Progenitor cell of endocrine pancreas (in vitro differentiated cells): ENCODE results near the gene POU1F1. TPM values are rescaled to one million over a fixed set of nuclear protein-coding genes. Genes with fewer than 3 reads are reported as not detected.

Source experiments
- DNase-seq: peaks from one replicate; pipeline ENCODE4 v3.0.0; 2021; ENCODE audit warnings: low spot score; ENCODE audit not compliant: unreplicated experiment
- H3K27ac Mint-ChIP-seq: 2 replicates; pipeline ENCODE4 v1.8.0; 2021; ENCODE audit warnings: mild to moderate bottlenecking, moderate library complexity, mixed read lengths
- H3K27me3 Mint-ChIP-seq: 2 replicates; pipeline ENCODE4 v1.8.0; 2021; ENCODE audit warnings: mixed read lengths
- H3K36me3 Mint-ChIP-seq: 2 replicates; pipeline ENCODE4 v1.8.0; 2022; ENCODE audit warnings: mixed read lengths; ENCODE audit not compliant: insufficient read depth
- H3K4me1 Mint-ChIP-seq: 2 replicates; pipeline ENCODE4 v1.8.0; 2021; ENCODE audit warnings: low read depth, mixed read lengths
- H3K4me3 Mint-ChIP-seq: 2 replicates; pipeline ENCODE4 v1.8.0; 2021; ENCODE audit warnings: low read depth, mild to moderate bottlenecking, moderate library complexity, mixed read lengths
- H3K9me3 Mint-ChIP-seq: 2 replicates; pipeline ENCODE4 v1.8.0; 2021; ENCODE audit warnings: low read depth, mixed read lengths
- total RNA-seq: library from RNA; stranded (reverse); gene quantifications from 2 replicates; pipeline ENCODE4 v1.2.1, GENCODE V29; 2021
- TF ChIP-seq, protein P1 (sequence below): fragments of 200-600 bp; sonication (generic); IDR thresholded peaks from one replicate; pipeline ENCODE4 v1.5.0; 2021; ENCODE audit warnings: antibody characterized with exemption, mild to moderate bottlenecking; ENCODE audit not compliant: unreplicated experiment

POU1F1 gene
- total RNA-seq, 1 donor from 2014 or later, result not detected

DNA sequence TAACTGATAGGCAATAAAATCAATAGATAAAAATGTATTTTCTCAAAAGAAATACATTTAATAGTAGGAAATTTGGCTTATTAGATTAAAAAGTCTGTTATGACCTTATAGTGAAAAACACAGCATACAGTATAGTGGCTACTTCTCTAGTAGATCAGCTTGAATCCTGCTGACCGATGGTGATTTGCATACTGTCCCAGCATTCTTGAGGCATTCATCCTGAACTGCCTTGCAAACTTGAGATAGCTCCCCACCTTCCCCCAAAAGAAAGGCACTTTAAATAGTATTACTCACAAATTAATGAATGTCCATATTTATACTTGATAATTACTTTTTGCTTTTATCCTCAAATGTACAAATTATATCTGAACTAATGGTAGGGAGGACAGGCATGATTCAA is 42.6 kb downstream of the POU1F1 start:
- TF ChIP-seq, protein P1, sequence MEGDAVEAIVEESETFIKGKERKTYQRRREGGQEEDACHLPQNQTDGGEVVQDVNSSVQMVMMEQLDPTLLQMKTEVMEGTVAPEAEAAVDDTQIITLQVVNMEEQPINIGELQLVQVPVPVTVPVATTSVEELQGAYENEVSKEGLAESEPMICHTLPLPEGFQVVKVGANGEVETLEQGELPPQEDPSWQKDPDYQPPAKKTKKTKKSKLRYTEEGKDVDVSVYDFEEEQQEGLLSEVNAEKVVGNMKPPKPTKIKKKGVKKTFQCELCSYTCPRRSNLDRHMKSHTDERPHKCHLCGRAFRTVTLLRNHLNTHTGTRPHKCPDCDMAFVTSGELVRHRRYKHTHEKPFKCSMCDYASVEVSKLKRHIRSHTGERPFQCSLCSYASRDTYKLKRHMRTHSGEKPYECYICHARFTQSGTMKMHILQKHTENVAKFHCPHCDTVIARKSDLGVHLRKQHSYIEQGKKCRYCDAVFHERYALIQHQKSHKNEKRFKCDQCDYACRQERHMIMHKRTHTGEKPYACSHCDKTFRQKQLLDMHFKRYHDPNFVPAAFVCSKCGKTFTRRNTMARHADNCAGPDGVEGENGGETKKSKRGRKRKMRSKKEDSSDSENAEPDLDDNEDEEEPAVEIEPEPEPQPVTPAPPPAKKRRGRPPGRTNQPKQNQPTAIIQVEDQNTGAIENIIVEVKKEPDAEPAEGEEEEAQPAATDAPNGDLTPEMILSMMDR, result no peak
- Mint-ChIP-seq H3K27ac (no peak overlapping the region), H3K4me3 (no peak overlapping the region), H3K27me3 (no peaks in the 10 kb centered on the region), H3K36me3 (peaks cover 12% of the 10 kb centered on the region), H3K9me3 (no peaks in the 10 kb centered on the region), H3K4me1 (peaks cover 19% of the 10 kb centered on the region)
- no peak for DNase-seq

DNA sequence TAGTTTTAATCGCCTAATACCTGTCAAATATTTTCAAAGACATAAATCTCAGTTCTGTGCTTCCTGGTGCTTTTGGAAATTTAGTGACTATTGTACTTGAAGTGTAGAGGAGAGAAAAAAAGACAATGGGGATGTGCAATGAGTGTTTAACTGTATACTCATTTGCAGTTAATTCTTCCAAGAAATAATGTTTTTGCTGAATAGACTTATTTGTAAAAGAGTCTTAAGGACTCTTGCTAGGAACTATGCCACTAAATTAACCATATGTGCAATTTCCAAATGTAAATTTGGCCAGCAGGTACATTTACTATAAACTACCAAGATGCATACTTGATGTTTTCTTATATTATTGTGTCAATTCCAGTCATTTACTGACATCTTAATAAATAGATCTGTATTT is 47.3 kb downstream of the POU1F1 start:
- Mint-ChIP-seq H3K36me3 (peaks cover 7% of the 10 kb centered on the region), H3K9me3 (no peaks in the 10 kb centered on the region), H3K27ac (peak overlapping the region; percentile 100), H3K27me3 (peaks cover 3% of the 10 kb centered on the region), H3K4me1 (peaks cover 29% of the 10 kb centered on the region), H3K4me3 (peak overlapping the region; percentile 98)
- no peak for DNase-seq
- TF ChIP-seq, protein P1, result no peak

DNA sequence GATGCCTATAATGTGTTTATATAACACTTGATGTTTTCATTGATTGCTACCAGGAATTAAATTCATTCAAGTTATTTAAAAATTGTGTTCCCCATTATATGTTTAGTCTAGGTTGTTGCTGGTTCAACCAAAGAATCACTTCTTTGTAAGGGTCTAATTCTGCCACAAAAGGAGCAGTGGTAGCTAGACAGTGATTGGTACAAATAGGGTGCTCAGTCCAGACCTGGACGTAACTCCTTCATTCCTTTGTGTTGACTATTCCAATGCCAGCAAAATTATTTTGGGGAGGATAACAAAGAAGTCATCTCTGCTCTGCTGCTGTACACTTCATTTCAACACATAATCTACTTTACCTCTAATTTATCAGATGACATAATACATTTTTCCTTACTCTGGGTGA is 48.1 kb downstream of the POU1F1 start:
- peak overlapping the region; percentile 100 for H3K27ac Mint-ChIP-seq
- TF ChIP-seq, protein P1, result no peak
- peaks cover 29% of the 10 kb centered on the region for H3K4me1 Mint-ChIP-seq
- peak overlapping the region; percentile 98 for H3K4me3 Mint-ChIP-seq
- no peaks in the 10 kb centered on the region for H3K9me3 Mint-ChIP-seq
- peaks cover 3% of the 10 kb centered on the region for H3K27me3 Mint-ChIP-seq
- H3K36me3 Mint-ChIP-seq, result peaks cover 7% of the 10 kb centered on the region
- no peak for DNase-seq

DNA sequence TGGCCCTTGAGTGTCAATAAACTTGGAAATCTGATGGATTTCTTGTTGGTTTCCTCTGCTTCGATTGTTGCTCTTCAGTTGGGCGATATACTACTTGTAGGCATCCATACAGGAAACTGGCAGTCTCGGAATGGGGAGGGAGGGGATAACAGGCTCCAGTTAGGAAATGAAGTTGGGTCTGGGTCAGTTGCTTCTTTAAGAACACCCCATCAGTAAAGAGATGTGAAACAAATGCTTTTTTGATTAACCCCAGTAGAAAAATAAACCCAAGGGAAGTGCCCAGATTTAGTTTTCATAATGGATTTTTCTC is 48.6 kb downstream of the POU1F1 start:
- H3K27ac Mint-ChIP-seq, result peak overlapping the region; percentile 100
- H3K4me1 Mint-ChIP-seq, result peaks cover 27% of the 10 kb centered on the region
- peaks cover 6% of the 10 kb centered on the region for H3K27me3 Mint-ChIP-seq
- no peak for DNase-seq
- peaks cover 3% of the 10 kb centered on the region for H3K9me3 Mint-ChIP-seq
- peak overlapping the region; percentile 98 for H3K4me3 Mint-ChIP-seq
- TF ChIP-seq, protein P1, result no peak
- peaks cover 7% of the 10 kb centered on the region for H3K36me3 Mint-ChIP-seq

DNA sequence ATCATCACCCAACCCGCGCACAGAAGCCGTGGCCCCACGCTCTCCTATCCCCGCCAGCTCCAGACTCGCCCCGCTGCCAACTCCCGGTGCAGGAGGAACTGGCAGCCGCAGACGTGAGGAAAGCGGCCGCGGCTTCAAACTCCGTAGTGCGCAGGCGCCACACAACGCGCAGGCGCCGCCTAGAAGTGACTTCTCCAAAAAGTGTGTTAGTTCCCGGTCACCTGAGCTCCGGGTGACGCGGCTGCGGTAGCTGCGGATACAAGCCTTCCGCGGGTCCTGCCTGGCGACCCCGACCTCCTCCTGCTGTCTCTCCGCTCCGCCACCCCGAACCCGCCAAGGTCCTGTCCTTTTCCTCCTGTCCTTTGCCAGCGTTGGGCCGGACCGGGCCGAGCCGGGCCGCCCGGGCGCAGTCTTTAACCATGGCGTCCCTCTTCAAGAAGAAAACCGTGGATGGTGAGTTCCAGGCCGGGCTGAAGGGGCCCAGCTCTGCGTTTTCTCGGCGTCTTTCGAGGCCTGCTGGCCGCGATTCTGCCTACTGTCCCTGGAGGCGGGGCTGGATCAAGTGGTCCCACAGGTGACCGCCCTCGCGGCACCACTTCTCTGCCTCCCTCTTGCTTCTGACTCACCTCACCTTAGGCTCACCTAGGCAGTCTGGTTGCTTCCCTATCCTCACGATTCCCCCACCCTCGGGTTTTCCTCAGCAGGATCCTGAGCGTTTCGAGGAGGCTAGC is 49.1 kb downstream of the POU1F1 start, which contains the start of gene CHMP2B:
CHMP2B (plus strand) TSS at position 206 of the 731 bp plus-strand sequence; CDS start at position 420, 214 bp downstream.
- H3K9me3 Mint-ChIP-seq, result peaks cover 3% of the 10 kb centered on the region
- H3K36me3 Mint-ChIP-seq, result peaks cover 7% of the 10 kb centered on the region
- TF ChIP-seq, protein P1, result no peak
- H3K4me3 Mint-ChIP-seq, result peak within 1 kb of the TSS; percentile 98
- peaks cover 6% of the 10 kb centered on the region for H3K27me3 Mint-ChIP-seq
- H3K27ac Mint-ChIP-seq, result peak within 1 kb of the TSS; percentile 100
- DNase-seq, result peak; percentile 87
- peaks cover 27% of the 10 kb centered on the region for H3K4me1 Mint-ChIP-seq
